GM12873 (cell line): ENCODE data around the gene SPTBN4.

Experiments
- TF ChIP-seq, protein P1 (sequence below): IDR thresholded peaks from 2 replicates; pipeline ENCODE4 v1.5.1; 2012; ENCODE audit warnings: low read depth, mild to moderate bottlenecking, moderate library complexity, low read length, control low read depth; ENCODE audit not compliant: insufficient read depth; ENCODE audit errors: missing control alignments

SPTBN4 gene

DNA sequence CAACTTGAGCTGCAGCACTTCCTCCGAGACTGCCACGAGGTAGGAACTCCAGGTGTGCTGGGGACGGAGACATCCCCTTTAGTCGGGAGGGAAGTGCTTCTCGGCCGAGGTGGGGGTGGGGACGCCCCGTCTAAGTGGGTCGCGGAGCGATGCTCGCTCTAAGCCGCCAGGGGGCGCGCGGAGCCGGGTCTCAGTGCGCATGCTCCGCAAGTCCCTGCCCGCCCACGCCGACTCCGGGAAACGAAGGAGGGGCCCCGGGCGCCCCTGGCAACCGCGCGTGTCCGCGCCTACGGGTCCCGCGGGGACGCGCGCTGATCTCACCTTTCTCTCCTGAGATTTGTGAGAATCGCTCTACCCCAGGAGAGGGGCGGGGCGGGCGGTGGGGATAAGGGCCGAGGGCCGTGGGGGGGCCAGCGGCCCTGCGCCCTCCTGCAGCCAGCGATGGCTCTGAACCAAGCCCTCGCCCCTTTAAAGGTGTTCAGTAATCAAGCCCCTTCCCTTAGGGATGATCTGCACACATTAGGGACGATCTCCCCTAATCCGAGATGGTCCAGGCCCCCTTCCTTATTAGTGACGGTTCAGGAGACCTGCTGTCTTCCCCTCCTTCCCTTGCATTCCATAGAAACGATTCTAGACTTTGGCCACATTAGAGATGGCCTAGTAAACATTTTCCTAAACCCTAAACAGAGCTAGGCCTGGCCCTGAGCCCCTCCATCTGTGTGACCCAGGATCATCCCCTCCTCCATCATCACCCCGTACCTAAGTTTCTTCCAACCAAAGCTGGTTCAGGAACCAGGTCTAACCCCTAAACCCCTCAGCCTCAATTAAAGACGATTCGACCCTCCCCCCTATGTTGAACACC is 62.5 kb downstream of the SPTBN4 start:
- TF ChIP-seq, protein P1, sequence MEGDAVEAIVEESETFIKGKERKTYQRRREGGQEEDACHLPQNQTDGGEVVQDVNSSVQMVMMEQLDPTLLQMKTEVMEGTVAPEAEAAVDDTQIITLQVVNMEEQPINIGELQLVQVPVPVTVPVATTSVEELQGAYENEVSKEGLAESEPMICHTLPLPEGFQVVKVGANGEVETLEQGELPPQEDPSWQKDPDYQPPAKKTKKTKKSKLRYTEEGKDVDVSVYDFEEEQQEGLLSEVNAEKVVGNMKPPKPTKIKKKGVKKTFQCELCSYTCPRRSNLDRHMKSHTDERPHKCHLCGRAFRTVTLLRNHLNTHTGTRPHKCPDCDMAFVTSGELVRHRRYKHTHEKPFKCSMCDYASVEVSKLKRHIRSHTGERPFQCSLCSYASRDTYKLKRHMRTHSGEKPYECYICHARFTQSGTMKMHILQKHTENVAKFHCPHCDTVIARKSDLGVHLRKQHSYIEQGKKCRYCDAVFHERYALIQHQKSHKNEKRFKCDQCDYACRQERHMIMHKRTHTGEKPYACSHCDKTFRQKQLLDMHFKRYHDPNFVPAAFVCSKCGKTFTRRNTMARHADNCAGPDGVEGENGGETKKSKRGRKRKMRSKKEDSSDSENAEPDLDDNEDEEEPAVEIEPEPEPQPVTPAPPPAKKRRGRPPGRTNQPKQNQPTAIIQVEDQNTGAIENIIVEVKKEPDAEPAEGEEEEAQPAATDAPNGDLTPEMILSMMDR, result peak; percentile 98

DNA sequence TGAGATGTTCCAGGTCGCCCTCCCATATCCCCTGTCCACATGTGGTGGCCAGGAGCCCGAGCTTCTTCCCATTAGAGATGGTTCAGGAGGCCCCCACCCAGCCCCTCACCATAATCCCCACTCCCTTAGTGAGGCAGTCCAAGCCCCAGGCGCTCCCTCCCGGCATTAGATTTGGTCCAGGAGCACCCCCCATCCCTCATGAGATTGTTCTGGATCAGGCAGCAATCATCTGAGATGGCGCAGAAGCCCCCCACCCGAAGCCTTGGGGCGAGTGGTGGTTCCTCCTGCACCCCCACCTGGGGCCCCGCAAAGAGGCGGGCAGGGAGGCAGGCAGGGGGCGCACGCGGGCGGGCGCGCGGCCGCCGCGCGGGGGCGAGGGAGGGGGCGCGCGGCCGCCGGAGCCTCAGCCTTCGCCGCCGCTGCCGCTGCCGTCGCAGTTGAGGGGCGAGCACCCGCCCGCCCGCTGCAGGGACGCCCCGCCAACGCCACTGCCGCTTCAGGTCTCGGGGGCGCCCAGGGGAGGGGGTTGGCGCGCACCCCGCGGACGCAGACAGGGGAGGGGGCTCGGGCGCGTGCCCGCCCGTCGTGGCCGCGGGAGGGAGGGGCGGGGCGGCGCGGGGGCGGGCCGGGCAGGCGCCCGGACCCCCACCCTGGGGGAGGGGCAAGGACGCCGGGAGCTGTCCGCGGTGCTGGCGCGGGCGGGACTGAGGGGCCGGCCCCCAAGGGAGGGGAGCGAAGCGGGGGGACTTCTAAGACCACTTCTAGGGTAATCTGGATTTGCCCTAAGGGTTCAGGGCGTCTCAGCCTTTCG is 63.5 kb downstream of the SPTBN4 start:
- TF ChIP-seq, protein P1, result peak; percentile 13

DNA sequence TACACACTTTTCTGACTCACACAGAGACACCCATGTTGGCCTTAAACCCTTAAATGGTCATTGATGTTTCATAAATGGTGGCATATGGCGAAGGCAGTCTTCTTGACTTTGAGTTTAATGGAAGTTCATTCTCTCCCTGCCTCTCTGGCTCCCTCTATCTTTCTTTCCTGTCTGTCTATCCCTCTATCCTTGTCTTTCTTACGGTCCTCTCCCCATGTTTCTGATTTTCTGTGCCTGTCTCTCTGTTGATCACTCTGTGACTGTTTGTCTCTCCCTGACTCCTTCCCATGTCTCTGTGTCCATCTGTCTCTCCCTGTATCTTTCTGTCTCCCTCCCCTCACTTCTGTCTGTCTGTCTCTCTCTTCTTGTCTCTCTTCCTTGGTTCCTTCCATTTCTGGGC is 66.7 kb downstream of the SPTBN4 start:
- TF ChIP-seq, protein P1, result peak; percentile 9

DNA sequence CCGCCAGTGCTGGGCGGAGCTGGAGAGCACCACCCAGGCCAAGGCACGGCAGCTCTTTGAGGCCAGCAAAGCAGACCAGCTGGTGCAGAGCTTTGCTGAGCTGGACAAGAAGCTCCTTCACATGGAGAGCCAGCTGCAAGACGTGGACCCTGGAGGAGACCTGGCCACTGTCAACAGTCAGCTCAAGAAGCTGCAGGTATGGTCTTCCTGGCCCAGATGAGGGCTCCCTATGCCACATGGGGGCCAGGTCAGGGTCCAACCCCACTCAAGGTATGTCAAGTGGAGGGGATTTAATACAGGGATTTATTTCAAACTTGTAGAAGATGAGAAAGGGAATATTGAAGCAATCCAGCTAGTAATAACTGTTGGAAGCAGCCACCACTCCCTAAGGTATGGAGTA is 67.3 kb downstream of the SPTBN4 start:
- TF ChIP-seq, protein P1, result no peak

DNA sequence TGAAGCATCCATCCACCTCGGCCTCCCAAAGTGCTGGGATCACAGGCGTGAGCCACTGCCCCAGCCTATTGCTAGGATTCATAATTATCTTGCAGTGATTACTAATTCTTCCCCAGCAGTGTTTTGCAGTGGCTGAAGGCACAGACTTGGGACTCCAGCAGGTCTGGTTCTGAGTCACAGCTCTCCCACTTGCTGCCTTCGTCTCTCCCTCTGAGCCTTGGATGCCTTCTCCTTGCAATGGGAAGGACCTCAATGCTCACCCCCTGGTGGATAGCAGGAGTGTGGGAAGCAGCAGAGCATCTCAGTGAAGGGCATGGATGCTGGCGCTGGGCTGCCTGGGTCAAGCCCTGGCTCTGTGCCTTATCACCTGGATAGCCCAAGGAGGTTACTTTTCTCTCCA is 72.3 kb downstream of the SPTBN4 start:
- TF ChIP-seq, protein P1, result no peak

DNA sequence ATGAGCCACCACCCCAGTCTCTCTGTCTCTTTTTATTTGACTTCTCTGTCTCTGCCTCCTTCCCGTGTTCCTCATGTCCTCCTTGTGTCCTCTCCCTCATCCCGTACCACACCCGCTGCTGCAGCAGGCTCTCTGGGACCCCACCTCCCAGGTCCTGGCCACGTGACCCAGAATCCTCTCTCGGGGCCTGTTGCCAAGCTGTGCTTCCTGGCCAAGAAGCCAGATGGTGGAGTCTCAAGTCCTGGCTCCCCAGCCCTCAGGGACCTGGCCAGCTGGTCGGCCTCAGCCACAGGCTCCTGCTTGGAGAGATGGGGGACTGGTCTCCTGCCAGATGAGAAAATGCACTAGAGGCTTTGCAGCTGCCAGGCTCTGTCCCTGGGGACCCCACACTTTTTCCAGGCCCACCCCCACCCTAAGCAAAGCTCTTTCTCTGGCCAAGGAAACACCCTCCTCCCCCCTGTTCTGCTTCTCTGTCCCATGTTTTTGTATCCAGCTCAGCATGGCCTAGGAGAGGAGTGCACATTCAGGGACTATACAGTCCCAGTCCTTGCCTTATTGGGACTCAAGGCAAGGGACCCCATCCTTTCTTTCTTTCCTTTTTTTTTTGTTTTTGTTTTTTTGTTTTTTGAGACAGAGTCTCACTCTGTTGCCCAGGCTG is 75.5 kb downstream of the SPTBN4 start:
- TF ChIP-seq, protein P1, result no peak
